ENCODE measurements around the gene ZNF768. TPM values are rescaled to one million over a fixed set of nuclear protein-coding genes. Genes with fewer than 3 reads are reported as not detected.
"Not testable (repeated sequence)": the region's sequence is repeated elsewhere in the genome, so short reads cannot be mapped to it uniquely, and the experiment has no call there.

The ZNF768 gene
- total RNA-seq, 1 donor from 2014 or later = 24.8 TPM

- DNase-seq (ENCODE audit: low spot score) = no peak
Observed at GRCh38 chr16:30556125-30556473, 29.7 kb upstream of the ZNF768 start.

DNA sequence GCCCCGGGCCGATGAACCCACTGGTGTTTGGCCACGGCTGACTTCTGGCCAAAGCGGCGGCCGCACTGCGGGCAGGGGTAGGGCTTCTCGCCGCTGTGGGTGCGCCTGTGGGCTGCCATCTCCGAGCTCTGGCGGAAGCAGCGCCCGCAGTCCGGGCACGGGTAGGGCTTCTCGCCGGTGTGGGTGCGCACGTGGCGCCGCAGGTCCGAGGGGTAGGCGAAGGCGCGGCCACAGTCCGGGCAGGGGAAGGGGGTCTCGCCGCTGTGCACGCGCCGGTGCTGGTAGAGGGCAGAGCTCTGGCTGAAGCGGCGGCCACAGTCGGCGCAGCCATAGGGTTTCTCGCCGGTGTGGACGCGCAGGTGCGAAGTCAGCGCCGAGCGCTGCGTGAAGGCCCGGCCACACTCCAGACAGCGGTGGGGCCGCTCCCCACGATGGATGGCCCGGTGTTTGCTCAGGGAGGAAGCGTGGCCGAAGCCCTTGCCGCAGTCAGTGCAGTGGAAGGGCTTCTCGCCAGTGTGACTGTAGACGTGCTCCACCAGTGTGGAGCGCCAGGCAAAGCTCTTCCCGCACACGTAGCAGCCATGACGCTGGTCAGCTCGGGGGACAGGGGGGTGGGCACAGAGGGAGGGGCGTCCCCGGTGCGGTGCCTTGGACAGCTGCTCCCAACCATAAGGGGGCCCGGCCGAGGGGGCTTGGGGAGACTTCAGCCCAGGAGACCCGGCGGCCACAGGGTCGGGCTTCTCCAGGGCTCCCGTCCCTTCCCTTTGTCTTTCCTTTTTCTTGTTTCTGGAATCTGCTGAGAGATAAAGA lies 29.2 kb upstream of the ZNF768 start:
- DNase-seq (ENCODE audit: low spot score) = no peak

GRCh38 chr16:30554557-30555314 lies 28.4 kb upstream of the ZNF768 start:
- DNase-seq (ENCODE audit: low spot score) = no peak

- no peak for DNase-seq (ENCODE audit: low spot score)
Observed at GRCh38 chr16:30553393-30553899, 27.1 kb upstream of the ZNF768 start.

- DNase-seq (ENCODE audit: low spot score) = no peak
Observed at GRCh38 chr16:30552956-30553355, 26.6 kb upstream of the ZNF768 start.

DNA sequence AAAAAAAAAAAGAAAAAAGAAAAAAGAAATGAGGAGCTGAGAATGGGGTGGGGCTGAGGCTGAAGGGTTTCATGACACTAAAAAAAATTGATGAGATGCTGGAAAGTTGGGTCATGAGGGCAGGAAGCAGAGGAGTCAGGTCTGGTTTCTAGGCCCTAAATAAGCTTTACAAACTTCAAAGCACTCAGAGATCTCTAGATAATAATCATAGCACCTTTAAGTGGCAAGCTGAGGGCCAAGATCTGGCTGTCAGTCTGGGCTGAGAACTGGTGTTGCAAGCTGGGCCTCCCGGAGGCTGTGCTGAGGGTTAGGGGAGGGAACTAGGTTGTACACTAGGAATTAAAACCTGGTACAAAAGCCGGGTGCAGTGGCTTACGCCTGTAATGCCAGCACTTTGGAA lies 25.4 kb upstream of the ZNF768 start:
- DNase-seq (ENCODE audit: low spot score) = no peak

- no peak for DNase-seq (ENCODE audit: low spot score)
Observed at GRCh38 chr16:30548416-30549253, 22.3 kb upstream of the ZNF768 start.

DNA sequence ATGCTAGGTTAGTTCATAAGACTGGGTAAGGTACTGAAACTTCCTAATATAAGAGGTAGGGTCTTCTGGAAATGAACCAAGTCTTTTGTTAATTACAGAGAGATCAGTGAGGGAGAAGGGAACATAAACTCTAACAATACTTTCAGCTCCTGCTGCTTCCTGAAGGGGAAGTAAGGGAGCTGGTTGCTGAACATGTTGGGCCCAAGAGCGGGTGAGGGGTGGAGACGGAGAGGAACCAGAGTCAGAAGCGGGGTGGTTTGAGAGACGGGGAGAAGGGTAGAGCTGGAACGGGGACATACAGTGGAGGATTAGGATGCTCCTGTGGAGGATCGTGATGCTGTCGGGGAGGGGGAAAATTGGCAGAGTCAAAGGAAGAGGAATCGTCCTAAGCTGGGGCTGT lies 19.7 kb upstream of the ZNF768 start:
- DNase-seq (ENCODE audit: low spot score) = no peak

DNA sequence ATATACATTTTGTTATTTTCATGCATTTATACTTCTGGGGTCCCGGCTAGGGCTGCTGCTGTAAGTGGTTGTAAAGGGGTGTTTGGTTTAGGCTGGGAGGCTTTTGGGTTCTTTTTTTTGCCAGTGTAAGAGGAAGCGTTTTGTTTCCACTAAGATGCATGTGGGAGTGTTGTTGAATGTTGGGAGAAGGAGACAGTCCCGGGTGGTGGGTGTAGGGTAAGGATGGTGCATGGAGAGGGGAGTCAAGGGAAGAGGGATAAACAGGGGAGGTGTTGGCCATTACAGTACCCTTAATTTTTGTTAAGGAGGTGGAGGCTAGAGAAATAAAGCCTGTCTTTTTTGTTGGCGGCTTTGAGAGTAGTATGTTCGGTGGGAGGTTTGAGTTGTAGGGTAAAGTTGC lies 16.7 kb upstream of the ZNF768 start:
- no peak for DNase-seq (ENCODE audit: low spot score)

DNA sequence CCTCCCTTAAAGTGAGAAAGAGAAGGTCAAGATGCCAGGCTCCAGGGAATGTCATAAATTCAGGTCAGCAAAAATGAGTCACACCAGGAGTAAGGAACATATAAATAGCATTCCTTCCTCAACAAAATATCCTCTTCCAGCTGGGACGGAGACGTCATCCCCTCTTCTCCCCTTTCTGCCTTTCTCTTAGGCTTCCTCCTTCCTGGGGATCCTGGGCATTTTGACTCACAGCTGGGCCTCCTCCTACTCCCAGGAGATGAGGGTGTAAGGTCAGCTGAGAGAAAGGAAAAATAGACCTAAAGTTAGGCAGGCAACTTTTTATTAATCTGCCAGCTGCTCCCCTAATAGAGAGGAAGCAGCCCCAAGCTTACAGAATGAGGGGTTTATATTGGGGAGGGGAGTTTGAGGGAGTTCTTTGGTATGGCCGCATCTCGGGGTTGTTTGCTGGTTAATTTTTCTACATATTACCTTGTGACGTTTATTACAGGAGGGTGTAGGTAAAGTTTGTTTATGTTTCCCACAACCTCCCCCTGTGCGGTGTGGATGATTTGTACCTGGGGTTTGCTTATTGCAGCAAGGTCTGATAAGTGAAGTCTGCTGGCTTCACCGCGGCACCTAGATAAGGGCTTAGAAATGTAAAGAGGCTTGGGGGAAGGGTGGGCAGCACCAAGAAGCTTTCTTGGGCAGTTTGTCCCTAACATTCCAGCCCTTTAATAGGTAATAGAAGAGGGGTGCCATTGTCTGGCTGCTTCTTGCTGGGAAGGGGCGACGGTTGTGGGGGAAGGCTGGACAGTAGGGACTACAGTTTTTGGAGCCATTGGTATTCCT lies 15.3 kb upstream of the ZNF768 start:
- DNase-seq (ENCODE audit: low spot score) = no peak

DNA sequence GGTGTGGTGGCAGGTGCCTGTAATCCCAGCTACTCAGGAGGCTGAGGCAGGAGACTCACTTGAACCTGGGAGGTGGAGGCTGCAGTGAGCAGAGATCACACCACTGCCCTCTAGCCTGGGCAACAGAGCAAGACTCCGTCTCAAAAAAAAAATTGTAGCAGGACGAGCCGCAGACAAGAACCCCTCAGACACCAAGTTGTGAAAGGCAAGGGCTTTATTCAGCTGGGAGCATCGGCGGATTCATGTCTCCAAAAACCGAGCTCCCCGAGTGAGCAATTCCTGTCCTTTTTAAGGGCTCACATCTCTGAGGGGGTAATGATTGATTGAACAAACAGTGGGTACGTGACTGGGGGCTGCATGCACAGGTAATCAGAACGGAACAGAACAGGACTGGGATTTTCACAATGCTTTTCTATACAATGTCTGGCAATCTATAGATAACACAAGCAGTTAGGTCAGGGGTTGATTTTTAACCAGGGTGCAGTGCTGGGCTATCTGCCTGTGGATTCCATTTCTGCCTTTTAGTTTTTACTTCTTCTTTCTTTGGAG lies 14.6 kb upstream of the ZNF768 start:
- not testable (repeated sequence) for DNase-seq (ENCODE audit: low spot score)

GRCh38 chr16:30539986-30540526 lies 13.7 kb upstream of the ZNF768 start:
- not testable (repeated sequence) for DNase-seq (ENCODE audit: low spot score)

- no peak for DNase-seq (ENCODE audit: low spot score)
Observed at GRCh38 chr16:30539000-30539964, 12.9 kb upstream of the ZNF768 start.

DNA sequence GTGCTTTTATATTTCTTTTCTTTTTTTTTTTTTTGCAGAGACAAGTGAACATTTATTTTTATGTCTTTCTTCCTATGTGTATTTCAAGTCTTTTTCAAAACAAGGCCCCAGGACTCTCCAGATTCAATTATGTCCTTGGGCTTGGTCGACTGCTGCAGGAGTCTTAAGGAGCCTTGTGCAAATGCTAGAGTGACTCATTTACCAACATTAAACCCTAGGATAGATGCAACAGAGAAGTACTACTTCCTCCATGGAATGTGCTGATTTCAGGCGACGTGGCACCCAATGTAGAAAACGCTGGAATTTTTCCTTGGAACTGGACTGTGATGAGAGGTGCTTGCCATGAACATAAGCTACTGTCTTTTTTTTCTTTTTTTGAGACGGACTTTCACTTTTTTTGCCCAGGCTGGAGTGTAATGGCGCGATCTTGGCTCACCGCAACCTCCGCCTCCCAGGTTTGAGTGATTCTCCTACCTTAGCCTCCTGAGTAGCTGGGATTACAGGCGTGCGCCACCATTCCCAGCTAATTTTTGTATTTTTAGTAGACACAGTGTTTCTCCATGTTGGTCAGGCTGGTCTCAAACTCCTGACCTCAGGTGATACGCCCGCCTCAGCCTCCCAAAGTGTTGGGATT lies 10.1 kb upstream of the ZNF768 start:
- DNase-seq (ENCODE audit: low spot score) = not testable (repeated sequence)

GRCh38 chr16:30535777-30536190 lies 9.4 kb upstream of the ZNF768 start:
- no peak for DNase-seq (ENCODE audit: low spot score)

GRCh38 chr16:30535106-30535776 lies 8.9 kb upstream of the ZNF768 start:
- DNase-seq (ENCODE audit: low spot score) = no peak

DNA sequence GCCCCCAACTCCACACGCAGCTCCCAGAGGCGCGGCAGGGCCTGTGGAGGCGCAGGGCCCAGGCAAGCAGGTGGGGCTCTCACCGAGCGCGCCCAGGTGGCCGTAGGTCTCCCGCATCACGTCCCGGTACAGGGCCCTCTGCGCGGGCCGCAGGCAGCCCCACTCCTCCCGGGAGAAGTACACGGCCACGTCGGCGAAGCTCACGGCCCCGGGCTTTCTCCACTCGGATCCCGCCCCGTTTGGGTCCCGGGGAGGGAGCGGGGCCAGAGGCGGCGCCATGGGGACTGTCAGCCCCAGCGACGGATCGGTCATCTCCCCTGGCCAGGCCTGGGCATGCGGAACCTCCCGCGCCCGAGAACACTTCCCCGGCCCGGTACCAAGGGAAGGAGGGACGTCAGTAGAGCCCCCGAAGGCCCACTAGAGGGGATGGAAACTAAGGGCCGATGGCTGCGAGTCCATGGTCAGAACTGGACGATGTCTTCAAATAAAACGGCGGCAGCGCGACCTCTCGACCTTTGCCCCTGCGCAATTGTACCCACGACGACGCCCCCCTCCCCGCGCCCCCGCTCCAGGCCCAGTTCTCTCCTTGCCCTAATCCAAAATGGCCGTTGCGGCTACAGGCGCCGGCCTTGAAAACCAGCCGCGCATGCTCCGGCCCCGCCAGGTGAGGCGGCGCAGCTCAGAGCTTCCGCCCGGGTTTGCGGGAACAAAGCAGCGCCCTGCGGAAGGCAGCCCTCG lies 8.2 kb upstream of the ZNF768 start, which contains the start of gene ZNF747:
Gene ZNF747, minus strand, starts transcription at position 491 of the 738 bp plus-strand sequence. Its CDS starts 179 bp downstream, at position 312.
- DNase-seq (ENCODE audit: low spot score) = peak; percentile 97
